D721Med (cell line): ENCODE measurements around the gene RASAL2.
A peak's percentile ranks its signal among the peaks of the same experiment; 100 is the strongest.

Experiments used
- DNase-seq: peaks from one replicate; pipeline ENCODE4 v3.0.0; 2011; ENCODE audit warnings: low spot score; ENCODE audit not compliant: insufficient read length
- FAIRE-seq: peaks from 2 replicates; lab custom pipeline; 2011; peaks lifted over from hg19 to GRCh38; lab: Jason Lieb, UNC
- CTCF ChIP-seq: IDR thresholded peaks from 2 replicates; pipeline ENCODE4 v1.5.1; 2012; ENCODE audit warnings: mild to moderate bottlenecking, control low read depth; ENCODE audit not compliant: insufficient read depth; ENCODE audit errors: missing control alignments

RASAL2 gene

GRCh38 chr1:178362747-178363146, 268.8 kb downstream of the RASAL2 start:
- TF ChIP-seq CTCF = no peak
- FAIRE-seq (peak; percentile 63), DNase-seq (no peak)

GRCh38 chr1:178364782-178365181, 270.9 kb downstream of the RASAL2 start:
- DNase-seq = no peak
- TF ChIP-seq CTCF = no peak
- peak; percentile 11 for FAIRE-seq

GRCh38 chr1:178367151-178367550, 273.2 kb downstream of the RASAL2 start:
- no peak for DNase-seq
- no peak for FAIRE-seq
- no peak for TF ChIP-seq CTCF

GRCh38 chr1:178368208-178368607, 274.3 kb downstream of the RASAL2 start:
- TF ChIP-seq CTCF = no peak
- FAIRE-seq (peak; percentile 16), DNase-seq (no peak)

GRCh38 chr1:178371235-178371634, 277.3 kb downstream of the RASAL2 start:
- DNase-seq (no peak), FAIRE-seq (no peak)
- no peak for TF ChIP-seq CTCF

- TF ChIP-seq CTCF = no peak
- DNase-seq (no peak), FAIRE-seq (peak; percentile 16)
Measured at GRCh38 chr1:178371933-178372388, 278.1 kb downstream of the RASAL2 start.

- no peak for DNase-seq
- FAIRE-seq = peak; percentile 90
- TF ChIP-seq CTCF = no peak
Measured at GRCh38 chr1:178374016-178374415, 280.1 kb downstream of the RASAL2 start.
